ENCODE data around the gene TBCA.

Gene TBCA

GRCh38 chr5:77641963-77642737, 134.0 kb downstream of the TBCA start:
- WGBS = 11% methylated on average over 15 of the region's 19 CpGs
- Histone ChIP-seq H3K36me3 (ENCODE audit: insufficient read depth, low read length) (no peaks in the 10 kb centered on the region), H3K9me3 (ENCODE audit: insufficient read depth, low read depth, low read length) (no peaks in the 10 kb centered on the region), H3K27ac (ENCODE audit: low read depth, low read length) (no peak overlapping the region), H3K9ac (ENCODE audit: low read depth, low read length) (no peak overlapping the region), H3K4me3 (ENCODE audit: low read length) (no peak overlapping the region), H3K27me3 (ENCODE audit: insufficient read depth, low read length) (peaks cover 99% of the 10 kb centered on the region), H3K4me1 (ENCODE audit: insufficient read depth, low read length) (peaks cover 22% of the 10 kb centered on the region)

GRCh38 chr5:77641397-77641943, 134.7 kb downstream of the TBCA start:
- under 1% methylated on average over 23 of the region's 23 CpGs for WGBS
- H3K27ac ChIP-seq (ENCODE audit: low read depth, low read length) = no peak overlapping the region
- no peaks in the 10 kb centered on the region for H3K36me3 ChIP-seq (ENCODE audit: insufficient read depth, low read length)
- peaks cover 99% of the 10 kb centered on the region for H3K27me3 ChIP-seq (ENCODE audit: insufficient read depth, low read length)
- no peak overlapping the region for H3K4me3 ChIP-seq (ENCODE audit: low read length)
- no peak overlapping the region for H3K9ac ChIP-seq (ENCODE audit: low read depth, low read length)
- H3K4me1 ChIP-seq (ENCODE audit: insufficient read depth, low read length) = peaks cover 24% of the 10 kb centered on the region
- H3K9me3 ChIP-seq (ENCODE audit: insufficient read depth, low read depth, low read length) = no peaks in the 10 kb centered on the region
